Activated naive CD8-positive, alpha-beta T cell treated with anti-CD3 and anti-CD28 coated beads for 36 hours (primary cell): Measurements from ENCODE around the gene CDY1B. TPM values are rescaled to one million over a fixed set of nuclear protein-coding genes. Genes with fewer than 3 reads are reported as not detected.
"Not testable (repeated sequence)": the region's sequence is repeated elsewhere in the genome, so short reads cannot be mapped to it uniquely, and the experiment has no call there.

ENCODE experiments used
- DNase-seq: peaks from one replicate; pipeline ENCODE4 v3.0.0; 2021
- H3K27ac Mint-ChIP-seq: one replicate; pipeline ENCODE4 v1.8.0; 2022; ENCODE audit warnings: mild to moderate bottlenecking, moderate library complexity, mixed read lengths
- H3K27me3 Mint-ChIP-seq: one replicate; pipeline ENCODE4 v1.8.0; 2022; ENCODE audit warnings: mild to moderate bottlenecking, mixed read lengths
- H3K36me3 Mint-ChIP-seq: one replicate; pipeline ENCODE4 v1.8.0; 2021; ENCODE audit warnings: mild to moderate bottlenecking, mixed read lengths
- H3K4me1 Mint-ChIP-seq: one replicate; pipeline ENCODE4 v1.8.0; 2021; ENCODE audit warnings: mixed read lengths
- H3K4me3 Mint-ChIP-seq: one replicate; pipeline ENCODE4 v1.8.0; 2022; ENCODE audit warnings: mild to moderate bottlenecking, moderate library complexity, mixed read lengths
- H3K9me3 Mint-ChIP-seq: one replicate; pipeline ENCODE4 v1.8.0; 2022; ENCODE audit warnings: mixed read lengths
- total RNA-seq, 2 experiments: library from RNA; stranded (reverse); gene quantifications; one replicate each; pipeline ENCODE4 v1.2.3, GENCODE V29; 2021

Gene CDY1B, protein sequence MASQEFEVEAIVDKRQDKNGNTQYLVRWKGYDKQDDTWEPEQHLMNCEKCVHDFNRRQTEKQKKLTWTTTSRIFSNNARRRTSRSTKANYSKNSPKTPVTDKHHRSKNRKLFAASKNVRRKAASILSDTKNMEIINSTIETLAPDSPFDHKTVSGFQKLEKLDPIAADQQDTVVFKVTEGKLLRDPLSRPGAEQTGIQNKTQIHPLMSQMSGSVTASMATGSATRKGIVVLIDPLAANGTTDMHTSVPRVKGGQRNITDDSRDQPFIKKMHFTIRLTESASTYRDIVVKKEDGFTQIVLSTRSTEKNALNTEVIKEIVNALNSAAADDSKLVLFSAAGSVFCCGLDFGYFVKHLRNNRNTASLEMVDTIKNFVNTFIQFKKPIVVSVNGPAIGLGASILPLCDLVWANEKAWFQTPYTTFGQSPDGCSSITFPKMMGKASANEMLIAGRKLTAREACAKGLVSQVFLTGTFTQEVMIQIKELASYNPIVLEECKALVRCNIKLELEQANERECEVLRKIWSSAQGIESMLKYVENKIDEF
- not detected for total RNA-seq

DNA sequence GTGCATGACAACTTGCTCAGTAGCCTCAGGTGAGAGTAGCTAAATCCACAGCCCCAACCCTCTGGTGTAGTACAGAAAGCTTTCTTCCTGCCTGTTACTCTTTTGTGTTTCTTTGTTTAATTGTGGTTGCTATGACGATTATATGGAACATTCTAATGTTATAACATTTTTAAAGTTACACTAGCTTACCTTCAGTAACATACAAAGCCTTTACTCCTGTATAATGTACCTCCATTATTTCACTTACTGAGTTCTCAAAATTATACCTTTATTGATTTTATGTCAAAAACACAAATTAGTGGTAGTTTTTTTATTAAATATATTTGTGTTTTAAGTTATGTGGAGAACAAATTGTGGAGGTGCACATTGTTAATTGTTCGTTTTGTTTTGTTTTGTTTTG is at the start of gene CDY1B:
Gene CDY1B (minus strand): TSS at position 101 of the 400 bp plus-strand sequence. CDS start 331 bp downstream, outside the sequence.
- not testable (repeated sequence) for H3K27ac Mint-ChIP-seq

DNA sequence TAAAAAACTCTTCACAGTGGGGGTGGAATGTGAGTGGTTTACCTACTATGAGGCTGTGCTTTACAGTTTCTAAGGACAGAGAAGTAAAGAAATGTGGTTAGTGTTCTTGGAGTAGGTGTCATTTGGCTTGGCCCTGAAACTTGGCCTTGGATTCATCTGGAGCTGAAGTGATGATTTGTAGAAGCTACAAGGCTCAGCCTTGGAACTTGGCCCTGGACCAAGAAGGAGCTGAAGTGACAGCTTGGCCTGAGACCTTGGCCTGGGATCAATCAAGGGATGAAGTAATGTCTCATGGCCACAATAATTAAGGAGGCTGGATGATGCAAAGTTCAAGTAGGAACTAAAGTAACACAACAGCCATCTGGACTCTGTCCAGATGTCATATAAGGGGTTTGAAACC is 1.7 kb upstream of the CDY1B start:
- H3K27me3 Mint-ChIP-seq, H3K9me3 Mint-ChIP-seq, H3K4me1 Mint-ChIP-seq, H3K4me3 Mint-ChIP-seq, H3K36me3 Mint-ChIP-seq, DNase-seq, H3K27ac Mint-ChIP-seq: not testable (repeated sequence)

More for the DNA sequence above, at the start of gene CDY1B:
- not testable (repeated sequence) for H3K27me3 Mint-ChIP-seq, DNase-seq, H3K4me1 Mint-ChIP-seq, H3K36me3 Mint-ChIP-seq, H3K9me3 Mint-ChIP-seq, H3K4me3 Mint-ChIP-seq

DNA sequence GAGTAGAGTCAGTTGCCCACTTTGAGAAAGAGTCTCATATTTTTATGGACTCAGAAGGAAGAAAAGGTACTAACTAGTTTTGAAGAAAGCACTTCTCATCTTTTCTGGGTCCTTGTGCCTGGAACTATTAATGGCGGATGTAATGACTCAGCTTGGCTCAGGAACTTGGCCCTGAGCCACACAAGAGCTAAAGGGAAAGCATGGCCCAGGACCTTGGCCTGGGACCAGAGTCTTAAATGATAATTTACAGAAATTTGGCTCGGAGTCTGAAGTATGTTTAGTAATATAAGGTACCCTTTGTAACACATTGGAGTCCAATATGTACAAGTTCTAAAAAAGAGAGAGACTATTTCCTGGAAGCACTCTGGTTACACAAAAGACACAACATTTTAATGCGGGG is 4.6 kb downstream of the CDY1B start:
- not testable (repeated sequence) for H3K9me3 Mint-ChIP-seq, H3K27ac Mint-ChIP-seq, H3K4me1 Mint-ChIP-seq, H3K36me3 Mint-ChIP-seq, H3K27me3 Mint-ChIP-seq, H3K4me3 Mint-ChIP-seq, DNase-seq

DNA sequence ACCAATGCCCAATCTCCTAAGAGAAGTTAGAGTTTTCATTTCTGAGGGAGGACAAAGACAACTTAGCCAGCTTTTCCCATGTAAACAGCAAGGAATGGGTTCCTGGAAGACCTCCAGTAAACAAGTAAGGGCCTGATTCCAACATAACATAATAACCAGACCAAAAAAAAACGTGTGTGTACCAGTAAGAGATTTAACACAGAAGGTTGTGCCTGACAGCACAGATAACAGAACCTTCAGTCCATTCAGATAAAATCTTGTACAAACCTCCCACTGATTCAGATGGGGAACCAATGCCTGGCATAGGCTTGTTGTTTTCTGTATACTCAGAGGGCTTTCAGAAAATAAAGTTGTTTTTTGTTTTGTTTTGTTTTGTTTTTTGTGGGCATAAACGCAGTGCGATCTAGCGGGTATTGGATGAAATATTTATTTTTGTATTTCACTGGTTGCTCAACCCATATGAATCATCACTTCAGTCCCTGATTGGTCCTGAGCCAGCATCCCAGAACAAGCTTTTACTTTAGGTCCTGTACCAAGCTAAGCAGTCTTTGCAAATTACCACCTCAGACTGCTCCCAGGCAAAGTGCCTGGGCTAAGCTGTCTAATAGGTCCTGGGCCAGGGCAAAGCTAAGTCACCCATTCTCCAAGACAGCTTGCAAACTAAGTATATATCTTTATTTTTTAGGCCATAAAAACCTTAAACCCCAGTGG is 8.7 kb downstream of the CDY1B start:
- not testable (repeated sequence) for H3K27ac Mint-ChIP-seq, DNase-seq, H3K36me3 Mint-ChIP-seq, H3K4me1 Mint-ChIP-seq, H3K4me3 Mint-ChIP-seq, H3K9me3 Mint-ChIP-seq, H3K27me3 Mint-ChIP-seq

DNA sequence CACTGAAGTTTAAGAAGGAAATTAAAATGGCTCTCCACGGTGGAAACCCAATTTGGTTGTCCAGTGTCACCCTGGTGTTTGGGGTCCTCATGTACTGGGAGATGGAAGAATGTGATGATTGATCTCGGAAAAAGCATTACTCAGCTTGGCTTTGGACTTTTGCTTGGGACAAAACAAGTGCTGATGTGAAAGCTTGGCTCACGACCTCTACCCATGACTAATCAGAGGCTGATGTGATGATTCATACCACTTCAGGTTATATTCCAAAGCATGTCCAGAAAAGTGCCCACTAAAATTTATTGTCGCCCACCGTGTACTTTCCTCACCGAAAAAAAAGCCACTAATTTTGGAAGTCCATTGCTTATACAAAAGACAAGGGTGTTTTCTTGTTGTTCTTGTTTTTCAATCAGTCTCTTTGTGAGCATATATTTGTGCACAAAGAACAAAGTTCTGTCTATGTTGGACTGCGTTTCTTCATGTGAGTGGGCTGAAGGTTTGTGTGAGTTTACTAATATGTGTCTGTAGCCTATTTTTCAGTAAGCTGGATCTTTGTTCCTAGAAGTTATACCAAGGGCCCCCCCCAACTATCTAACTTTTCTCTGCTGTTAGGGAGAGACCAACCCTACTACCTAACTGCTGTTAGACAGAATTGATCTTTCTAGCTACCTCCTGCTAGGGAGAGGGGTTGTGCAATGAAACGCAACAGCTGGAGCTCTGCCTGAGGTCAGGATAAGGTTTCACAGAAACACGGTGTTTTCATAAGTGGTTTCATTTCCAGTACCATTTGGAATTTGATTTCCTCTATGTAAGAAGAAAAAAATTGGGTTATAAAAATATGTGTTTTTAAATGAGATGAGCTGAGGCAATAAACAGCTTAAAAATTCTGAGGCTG is 21.4 kb downstream of the CDY1B start:
- H3K27me3 Mint-ChIP-seq, H3K4me1 Mint-ChIP-seq, DNase-seq, H3K27ac Mint-ChIP-seq, H3K9me3 Mint-ChIP-seq, H3K4me3 Mint-ChIP-seq, H3K36me3 Mint-ChIP-seq: not testable (repeated sequence)
